Measurements from ENCODE around the gene SPTLC1. TPM values are rescaled to one million over a fixed set of nuclear protein-coding genes. Genes with fewer than 3 reads are reported as not detected.
"Not testable (repeated sequence)": the region's sequence is repeated elsewhere in the genome, so short reads cannot be mapped to it uniquely, and the experiment has no call there.

SPTLC1 gene
- total RNA-seq, 1 donor from 2014 or later: 127 TPM

GRCh38 chr9:92140074-92140753 is 25.0 kb upstream of the SPTLC1 start:
- DNase-seq: peak; percentile 85

DNA sequence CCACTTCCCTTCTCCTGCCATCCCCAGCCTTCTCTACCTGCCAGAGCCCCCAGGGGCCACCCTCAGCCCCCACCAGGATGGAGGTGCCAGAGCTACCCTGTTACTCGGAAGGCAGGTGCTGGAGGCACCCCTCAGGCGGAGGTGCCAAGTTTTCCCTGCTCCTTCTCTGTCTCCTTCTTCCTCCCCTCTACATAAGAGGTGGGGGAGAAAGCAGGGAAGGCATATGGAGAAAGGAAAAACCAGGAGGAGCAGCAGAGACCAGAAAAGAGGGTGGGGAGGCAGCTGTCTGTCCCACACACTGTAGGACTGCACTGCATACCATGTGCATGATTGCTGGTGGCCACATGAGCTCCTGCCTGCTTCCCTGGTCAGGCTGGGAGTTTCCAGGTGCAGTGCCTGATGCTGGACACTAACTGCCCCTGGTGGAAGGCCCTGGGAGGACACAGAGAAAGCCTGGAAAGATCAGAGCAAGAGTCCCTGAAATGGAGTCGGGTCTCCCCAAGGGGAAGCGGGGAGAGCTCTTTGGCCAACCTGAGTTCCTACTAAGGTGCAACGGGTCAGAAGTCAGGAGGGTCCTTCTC is 23.8 kb upstream of the SPTLC1 start:
- DNase-seq: peak; percentile 54

DNA sequence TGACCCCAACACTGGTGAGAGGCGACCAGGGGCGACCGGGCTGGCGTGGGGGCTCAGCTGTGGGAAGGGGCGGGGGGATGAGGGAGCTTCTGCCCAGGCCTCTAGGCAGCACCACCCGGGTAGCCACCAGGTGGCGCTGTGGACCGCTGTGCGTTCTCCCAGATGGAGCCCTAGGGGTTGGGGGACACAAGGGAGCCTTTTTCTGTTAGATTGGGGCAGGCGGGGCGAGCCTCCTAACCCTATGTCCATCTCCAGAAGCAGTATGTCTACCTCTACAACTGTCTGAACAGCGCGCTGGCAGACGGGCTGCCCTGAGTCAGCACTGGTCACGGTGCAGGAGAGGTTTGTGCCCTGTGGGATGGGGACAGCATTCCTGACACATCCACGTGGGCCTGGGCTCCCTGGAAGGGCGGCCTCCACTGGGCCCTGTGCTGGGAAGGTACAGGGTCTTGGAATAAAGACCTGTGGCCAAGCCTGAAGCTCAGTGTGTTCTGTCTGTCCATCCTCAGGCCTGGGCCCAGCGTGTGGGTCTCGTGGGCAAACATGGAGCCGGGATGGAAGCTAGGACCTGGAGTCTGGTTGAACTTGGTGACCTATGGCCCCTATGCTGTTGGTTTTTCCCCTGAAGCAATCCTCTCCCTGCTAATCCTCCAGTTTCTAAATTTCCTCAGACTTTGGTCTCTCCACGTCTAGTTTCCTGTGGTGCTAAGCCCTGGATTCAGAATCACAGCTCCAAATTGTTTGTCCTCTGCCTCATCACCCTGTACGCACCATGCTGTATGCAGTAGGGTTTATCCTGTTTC is 23.1 kb upstream of the SPTLC1 start:
- DNase-seq: peak; percentile 75

DNA sequence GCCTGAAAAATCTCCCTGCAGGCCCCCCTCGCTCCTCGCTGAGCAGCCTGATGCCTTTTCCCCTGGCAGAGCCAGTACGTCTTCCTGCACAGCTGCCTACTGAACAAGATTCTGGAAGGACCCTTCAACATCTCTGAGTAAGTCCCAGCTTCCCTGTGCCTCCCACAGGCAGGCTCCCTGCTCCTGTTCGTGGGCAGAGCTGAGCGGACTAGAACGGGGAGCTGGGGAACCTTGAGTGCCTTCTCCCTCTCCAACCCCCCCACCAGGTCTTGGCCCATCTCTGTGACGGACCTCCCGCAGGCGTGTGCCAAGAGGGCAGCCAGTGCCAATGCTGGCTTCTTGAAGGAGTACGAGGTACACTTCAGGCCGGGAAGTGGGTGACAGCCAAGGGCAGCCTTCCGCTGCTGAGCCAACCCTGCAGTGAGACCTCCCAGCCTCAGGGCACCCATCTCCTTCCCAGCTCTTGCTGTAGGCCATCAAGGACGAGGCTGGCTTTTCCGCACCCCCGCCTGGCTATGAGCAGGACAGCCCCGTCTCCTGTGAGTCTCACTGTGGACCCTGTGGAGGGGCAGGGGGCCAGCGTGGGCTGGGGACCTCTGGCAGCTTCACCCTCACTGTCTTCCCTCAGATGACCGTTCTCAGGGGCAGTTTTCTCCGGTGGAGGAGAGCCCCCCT is 21.1 kb upstream of the SPTLC1 start:
- no peak for DNase-seq

- DNase-seq: no peak
Measured at GRCh38 chr9:92135576-92135975, 20.4 kb upstream of the SPTLC1 start.

DNA sequence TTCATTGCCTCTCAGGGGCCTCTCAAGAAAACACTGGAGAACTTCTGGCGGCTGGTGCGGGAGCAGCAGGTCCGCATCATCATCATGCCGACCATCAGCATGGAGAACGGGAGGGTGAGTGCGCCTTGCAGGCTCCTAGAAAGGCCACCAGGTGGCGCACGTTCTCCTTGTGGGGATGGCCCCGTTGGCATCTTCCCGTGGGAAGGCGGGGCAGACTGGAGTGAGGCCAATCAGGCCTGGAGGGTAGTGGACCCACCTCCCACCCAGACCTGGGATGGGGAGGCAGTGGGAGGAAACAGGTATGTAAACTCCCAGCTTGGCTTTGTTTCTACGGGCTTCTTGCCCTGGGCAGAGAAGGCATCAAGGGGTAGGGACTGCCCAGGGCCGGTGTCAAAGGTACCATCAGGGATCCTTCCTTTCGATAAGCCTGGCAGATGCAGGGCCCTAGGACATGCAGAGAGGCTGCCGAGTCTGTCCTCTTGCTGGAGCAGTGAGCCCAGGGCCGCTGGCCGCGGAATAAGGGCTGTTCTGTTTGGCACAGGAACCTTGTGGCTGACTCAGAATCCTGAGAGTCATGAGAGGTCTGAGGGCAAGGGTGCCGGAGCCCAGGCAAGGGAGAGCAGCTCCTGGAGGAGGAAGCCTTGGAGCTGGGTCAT is 18.9 kb upstream of the SPTLC1 start:
- DNase-seq: peak; percentile 87

DNA sequence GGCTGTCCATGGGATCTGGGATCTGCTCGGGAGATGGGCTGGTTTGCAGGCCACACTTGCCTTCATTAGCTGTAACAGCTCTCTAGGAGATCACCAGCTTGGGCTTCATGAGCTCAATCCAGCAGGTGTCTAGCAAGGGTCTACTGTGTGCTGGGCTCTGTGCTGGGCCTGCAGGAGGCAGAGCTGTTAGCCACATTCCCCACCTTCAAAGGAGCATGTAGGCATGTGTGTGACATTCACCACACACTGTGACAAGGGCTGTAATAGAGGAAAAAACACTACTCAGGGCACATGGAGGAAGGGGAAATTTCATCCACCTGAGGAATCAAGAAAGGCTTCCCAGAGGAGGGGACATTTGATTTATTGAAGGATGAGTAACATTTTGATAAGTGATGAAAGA is 17.7 kb upstream of the SPTLC1 start:
- DNase-seq: not testable (repeated sequence)

- no peak for DNase-seq
Measured at GRCh38 chr9:92132501-92132900, 17.3 kb upstream of the SPTLC1 start.

DNA sequence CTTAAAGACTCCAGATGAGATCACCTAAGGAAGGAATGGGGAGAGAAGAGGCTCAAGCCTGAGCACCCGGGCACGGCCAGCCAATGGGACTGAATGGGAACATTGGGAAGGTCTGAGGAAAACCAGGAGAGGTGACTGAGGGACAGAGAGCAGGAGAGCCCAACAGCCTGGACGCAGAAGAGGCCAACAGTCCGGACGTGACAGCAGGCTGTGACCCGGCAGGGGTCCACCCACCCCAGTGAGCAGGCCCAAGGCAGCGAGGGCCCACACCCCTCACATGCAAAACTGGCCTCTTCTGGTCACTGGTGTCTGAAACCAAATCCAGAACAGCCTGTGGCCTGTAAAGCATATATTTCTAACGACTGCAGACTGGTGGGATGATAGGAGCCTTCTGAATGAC is 7.6 kb upstream of the SPTLC1 start:
- DNase-seq: no peak

DNA sequence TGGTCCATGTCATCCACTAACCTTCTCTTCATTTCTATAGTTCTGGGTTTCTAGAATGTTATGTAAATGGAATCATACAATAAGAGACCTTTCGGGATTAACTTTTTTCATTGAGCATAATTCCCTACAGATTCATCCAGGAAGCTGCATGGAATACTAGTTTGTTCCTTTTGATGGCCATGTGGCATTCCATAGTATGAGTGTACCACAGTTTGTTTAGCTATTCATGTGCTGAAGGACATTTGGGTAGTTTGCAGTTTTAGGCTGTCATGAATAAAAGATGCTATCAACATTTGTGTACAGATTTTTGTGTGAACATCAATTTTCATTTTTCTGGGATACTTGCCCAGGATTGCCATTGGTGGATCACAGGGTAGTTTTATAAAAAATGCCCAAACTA is 6.8 kb upstream of the SPTLC1 start:
- no peak for DNase-seq

- DNase-seq: no peak
Measured at GRCh38 chr9:92121265-92121664, 6.1 kb upstream of the SPTLC1 start.

GRCh38 chr9:92120138-92120537 is 4.9 kb upstream of the SPTLC1 start:
- DNase-seq: no peak

DNA sequence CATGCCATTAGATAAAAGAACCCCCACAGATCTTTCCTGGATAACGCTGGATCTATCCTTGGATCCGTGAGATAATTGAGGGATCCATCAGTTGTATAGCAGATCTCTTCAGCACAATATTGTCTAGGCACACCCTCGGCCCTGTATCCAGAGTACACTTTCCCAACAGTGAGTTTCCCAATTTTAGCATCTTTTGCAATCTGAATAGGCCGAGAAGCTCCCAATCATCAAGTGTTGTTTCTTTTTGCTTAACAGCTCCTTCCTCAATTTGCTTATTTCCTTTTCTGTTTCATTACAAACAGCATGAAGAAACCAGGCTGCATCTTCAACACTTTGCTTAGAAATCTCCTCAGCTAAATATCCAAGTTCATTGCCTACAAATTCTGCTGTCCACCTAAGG is 4.4 kb upstream of the SPTLC1 start:
- DNase-seq: no peak

GRCh38 chr9:92108122-92108521 is 7.1 kb downstream of the SPTLC1 start:
- no peak for DNase-seq

- DNase-seq: not testable (repeated sequence)
Measured at GRCh38 chr9:92105446-92106225, 9.6 kb downstream of the SPTLC1 start.

- DNase-seq: not testable (repeated sequence)
Measured at GRCh38 chr9:92103601-92104000, 11.6 kb downstream of the SPTLC1 start.

DNA sequence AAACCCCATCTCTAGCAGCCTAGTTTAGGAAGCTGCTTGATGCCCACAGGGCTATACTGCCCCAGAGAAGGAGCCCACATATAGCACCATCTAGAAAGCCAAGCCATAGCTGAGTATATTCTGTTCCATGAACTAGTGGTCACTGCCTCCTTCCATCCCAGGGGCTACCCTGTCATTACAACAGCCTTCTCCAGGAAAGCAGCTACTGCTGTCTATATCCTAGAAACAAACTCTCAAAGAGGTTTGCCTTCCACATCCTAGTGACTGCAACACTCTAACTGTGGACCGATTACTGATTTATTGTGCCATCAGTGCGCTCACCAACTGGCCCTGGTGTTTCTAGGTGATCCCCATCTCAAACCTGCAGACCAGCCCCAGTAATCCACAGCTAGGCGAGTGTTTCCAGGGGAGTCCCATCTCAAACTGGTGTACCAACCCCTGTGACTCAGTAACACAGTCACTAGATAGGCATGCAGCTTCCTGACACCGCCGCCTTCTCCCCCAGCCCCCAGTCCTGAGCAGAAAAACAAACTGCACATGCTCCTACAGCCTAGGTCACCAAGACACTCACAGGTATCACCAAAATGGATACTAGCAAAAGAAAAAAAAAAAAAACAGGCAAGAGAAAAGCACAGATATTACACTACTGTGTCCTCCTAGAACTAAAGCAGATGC is 14.8 kb downstream of the SPTLC1 start:
- peak; percentile 73 for DNase-seq

- peak; percentile 29 for DNase-seq
Measured at GRCh38 chr9:92098638-92099037, 16.6 kb downstream of the SPTLC1 start.

DNA sequence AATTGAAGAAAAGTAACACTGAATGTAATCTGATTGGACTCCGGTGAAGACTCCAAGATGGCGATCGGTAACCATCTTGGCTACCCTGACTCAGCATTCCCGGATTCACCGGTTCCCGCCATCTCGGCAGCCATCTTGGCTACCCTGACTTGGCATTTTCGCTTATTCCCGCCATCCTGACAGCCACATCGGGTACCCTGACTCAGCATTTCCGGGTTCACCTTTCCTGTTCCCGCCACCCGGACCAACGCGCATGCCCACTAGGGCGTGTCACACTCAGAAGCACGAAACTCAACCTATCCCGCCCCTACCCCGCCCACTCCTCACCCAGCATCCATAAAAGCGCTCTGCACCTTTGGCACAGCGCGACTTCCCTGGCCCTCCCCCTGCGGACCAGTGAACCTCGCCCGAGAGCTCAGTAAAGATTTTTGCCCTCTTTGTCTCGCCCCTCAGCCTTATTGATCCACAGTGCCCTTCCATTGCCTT is 17.2 kb downstream of the SPTLC1 start:
- DNase-seq: peak; percentile 88

DNA sequence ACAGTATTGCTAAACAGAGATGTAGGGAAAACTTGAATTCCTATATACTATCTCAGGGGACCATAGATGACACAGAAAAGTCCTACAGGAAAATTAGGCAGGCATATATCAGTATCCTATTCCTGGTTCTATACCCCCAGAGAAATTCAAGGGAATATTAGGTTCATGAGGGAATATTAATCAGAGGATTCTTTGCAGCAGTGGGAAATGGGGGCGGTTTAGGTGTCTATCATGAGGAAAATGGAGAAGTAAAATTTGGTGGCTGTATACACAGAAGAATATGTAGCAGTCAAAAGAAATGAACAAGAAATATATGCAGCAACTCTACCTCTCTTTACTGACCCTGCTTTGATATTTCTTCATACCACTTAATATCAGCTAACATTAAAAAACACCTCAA is 20.0 kb downstream of the SPTLC1 start:
- DNase-seq: no peak

DNA sequence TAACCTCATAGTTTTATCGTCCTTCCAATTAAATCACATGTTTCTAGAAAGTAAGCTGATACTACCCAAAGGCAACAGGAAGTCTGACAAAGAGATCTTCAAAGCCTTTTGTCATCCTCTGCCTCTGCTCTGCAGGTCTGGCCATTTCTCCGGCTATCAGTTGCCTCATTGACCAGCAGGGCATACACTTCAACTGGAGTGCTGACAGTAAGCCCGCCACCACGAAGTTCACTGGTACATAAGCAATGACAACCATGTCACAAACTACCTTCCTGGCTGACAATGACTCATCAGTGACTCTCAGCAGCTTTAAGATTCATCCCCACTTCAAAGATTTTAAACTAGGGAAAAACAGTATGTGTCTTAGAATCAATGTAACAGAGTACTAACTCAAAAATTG is 20.6 kb downstream of the SPTLC1 start:
- DNase-seq: peak; percentile 10
